Measurements from ENCODE around the gene GPC3.

GRCh38 chrX:133857640-133858269 is 127.6 kb downstream of the GPC3 start:
- no peak for TF ChIP-seq FOXM1 (IDR thresholded peaks at IDR 0.05; ENCODE audit: borderline replicate concordance)
- no peak for TF ChIP-seq LEF1 (IDR thresholded peaks at IDR 0.05; ENCODE audit: borderline replicate concordance)
- no peak for TF ChIP-seq BHLHE40 (IDR thresholded peaks at IDR 0.05; ENCODE audit: borderline replicate concordance)
- peak; percentile 84 for TF ChIP-seq PKNOX1 (IDR thresholded peaks at IDR 0.05)
- TF ChIP-seq ELF4 (IDR thresholded peaks at IDR 0.05): no peak

All from HEK293T (cell line).